Measurements from ENCODE around the gene UGT1A1. TPM values are rescaled to one million over a fixed set of nuclear protein-coding genes. Genes with fewer than 3 reads are reported as not detected.

Gene UGT1A1
- total RNA-seq, 1 experiment from 2014 or later = not detected

DNA sequence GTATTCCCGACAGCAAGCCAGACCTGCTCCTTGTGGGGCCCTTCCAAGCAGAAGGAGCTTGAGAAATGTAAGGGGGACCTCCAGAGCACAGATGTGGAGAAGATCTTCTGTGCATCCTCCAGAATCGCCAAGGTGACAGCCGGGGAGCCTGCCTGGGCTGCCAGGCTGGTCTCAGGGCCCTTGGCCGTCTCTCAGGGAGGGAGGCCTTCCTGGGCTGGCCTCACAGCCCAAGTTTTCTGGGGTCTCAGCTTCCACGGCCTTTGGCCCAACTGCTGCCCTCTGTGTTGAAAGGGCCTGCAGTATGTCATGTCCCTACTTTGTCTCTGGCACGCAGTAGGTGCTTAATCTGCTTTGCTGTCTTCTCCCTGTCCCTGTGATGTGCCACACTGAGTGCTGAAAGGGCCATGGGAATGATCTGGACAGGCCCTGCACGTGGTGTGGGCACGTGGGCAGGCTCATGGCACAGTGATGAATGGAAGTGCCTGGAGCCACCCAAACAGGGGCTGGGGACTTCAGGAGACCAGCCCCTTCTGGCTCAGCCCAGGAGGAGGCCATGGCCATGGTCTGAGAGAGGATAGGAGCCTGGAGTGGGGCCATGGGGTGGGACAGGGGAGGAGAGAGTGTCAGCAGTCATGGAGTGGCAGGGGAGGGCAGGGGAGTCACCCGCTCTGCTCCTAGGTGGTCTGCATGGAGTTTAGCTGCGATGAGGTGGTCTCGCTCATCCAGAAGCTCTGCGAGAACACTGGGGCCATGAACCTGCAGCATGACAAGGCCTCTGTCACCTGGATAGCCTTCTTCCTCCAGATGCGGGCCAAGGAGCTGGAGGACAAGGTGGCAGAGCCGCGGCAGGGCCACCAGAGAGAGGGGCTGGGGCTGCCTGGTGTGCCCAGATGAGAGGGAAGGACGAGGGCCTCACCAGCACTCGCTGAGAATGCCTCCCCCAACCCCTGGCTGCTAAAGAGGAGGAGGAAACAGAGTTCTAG, 58.9 kb downstream of the UGT1A1 start:
- ChIA-PET POLR2A (no interaction called here), CTCF (no interaction called here), RAD21 (ENCODE audit: low non-redundant PET in 1 of 2, low total read pairs in 2 of 2, uncharacterized antibody in 2 of 2, unreplicated experiment in 2 of 2) (no interaction called here)
- no peak overlapping the region for H3K9ac ChIP-seq (ENCODE audit: low read length)
- DNase-seq (ENCODE audit: low read depth, low spot score) (no peak), ATAC-seq (no peak)
- H3K4me1 ChIP-seq (ENCODE audit: control insufficient read depth in 1 of 2, insufficient read depth in 2 of 2, low read length in 2 of 2) = no peaks in the 10 kb centered on the region
- no peaks in the 10 kb centered on the region for H3K9me3 ChIP-seq (ENCODE audit: control insufficient read depth in 1 of 2, insufficient read depth in 1 of 2, low read depth in 1 of 2, low read length in 2 of 2)
- H3K4me2 ChIP-seq (ENCODE audit: low read length) = no peak overlapping the region
- H2AFZ ChIP-seq (ENCODE audit: low read depth, low read length, poor library complexity, severe bottlenecking) = no peak overlapping the region
- intact Hi-C loops (cut with micrococcal nuclease) = no loop called here
- H3K27me3 ChIP-seq (ENCODE audit: insufficient read depth, low read length) = no peaks in the 10 kb centered on the region
- TF ChIP-seq CBX3 (IDR thresholded peaks at IDR 0.05; ENCODE audit: low read depth) = no peak
- no peak for TF ChIP-seq EGR1 (IDR thresholded peaks at IDR 0.05; ENCODE audit: low read depth)
- TF ChIP-seq ATF3 (IDR thresholded peaks at IDR 0.05) = no peak
- no peak for TF ChIP-seq ZNF274 (IDR thresholded peaks at IDR 0.05; ENCODE audit: low read depth, low read length)
- no peak for TF ChIP-seq SRF (IDR thresholded peaks at IDR 0.05; ENCODE audit: low read depth)
- no peak for TF ChIP-seq SP1 (IDR thresholded peaks at IDR 0.05; ENCODE audit: low read depth)
- TF ChIP-seq TCF7L2 (IDR thresholded peaks at IDR 0.05; ENCODE audit: borderline replicate concordance, extremely low read depth, insufficient read depth, insufficient read length) = no peak
- TF ChIP-seq SIN3A (IDR thresholded peaks at IDR 0.05; ENCODE audit: low read depth) = no peak
- TF ChIP-seq CTCF (IDR thresholded peaks at IDR 0.05 in 2 of 3, conservative IDR thresholded peaks at IDR 0.05 in 1 of 3; ENCODE audit: borderline replicate concordance in 1 of 3, insufficient read depth in 1 of 3, low read depth in 2 of 3, low read length in 2 of 3) = no peak
- TF ChIP-seq ZFX (IDR thresholded peaks at IDR 0.05) = no peak
- no peak for TF ChIP-seq EZH2phosphoT487 (IDR thresholded peaks at IDR 0.05; ENCODE audit: borderline replicate concordance)
- no peaks in the 10 kb centered on the region for H3K9me2 ChIP-seq (ENCODE audit: insufficient read depth)
- no peak overlapping the region for H3K27ac ChIP-seq (ENCODE audit: low read depth, low read length)
- H4K20me1 ChIP-seq (ENCODE audit: insufficient read depth) = no peaks in the 10 kb centered on the region
- H3K79me2 ChIP-seq (ENCODE audit: insufficient read depth, low read length) = no peaks in the 10 kb centered on the region
- BruUV-seq (replicated peaks) = no TSS peak
- no peak overlapping the region for H3K4me3 ChIP-seq (replicated peaks in 1 of 2; ENCODE audit: low read depth in 1 of 2, low read length in 2 of 2)
- H3K36me3 ChIP-seq (ENCODE audit: control insufficient read depth in 1 of 2, insufficient read depth in 2 of 2, low read length in 2 of 2) = no peaks in the 10 kb centered on the region
